HG03025 (cell line): ENCODE results near the gene KLHL13.
"Not testable (repeated sequence)": the region's sequence is repeated elsewhere in the genome, so short reads cannot be mapped to it uniquely, and the experiment has no call there.

Experiments used
- ATAC-seq: cut with Tn5 transposase; IDR thresholded peaks from one replicate; pipeline ENCODE4 v1.9.1; 2021; ENCODE audit warnings: mild to moderate bottlenecking, moderate library complexity; ENCODE audit not compliant: unreplicated experiment, low FRiP score

Gene KLHL13

GRCh38 chrX:118074196-118074595 is 42.4 kb downstream of the KLHL13 start:
- ATAC-seq: no peak

- no peak for ATAC-seq
Observed at GRCh38 chrX:118066867-118067515, 49.6 kb downstream of the KLHL13 start.

- peak; percentile 74 for ATAC-seq
Observed at GRCh38 chrX:118062817-118063615, 53.6 kb downstream of the KLHL13 start.

GRCh38 chrX:118062048-118062789 is 54.4 kb downstream of the KLHL13 start:
- peak; percentile 62 for ATAC-seq

- no peak for ATAC-seq
Observed at GRCh38 chrX:118058924-118059323, 57.7 kb downstream of the KLHL13 start.

GRCh38 chrX:118056870-118057269 is 59.7 kb downstream of the KLHL13 start:
- ATAC-seq: no peak

GRCh38 chrX:118049713-118050112 is 66.9 kb downstream of the KLHL13 start:
- no peak for ATAC-seq

- ATAC-seq: peak; percentile 64
Observed at GRCh38 chrX:118047446-118048186, 69.0 kb downstream of the KLHL13 start.

- no peak for ATAC-seq
Observed at GRCh38 chrX:118039591-118039990, 77.0 kb downstream of the KLHL13 start.

GRCh38 chrX:118038614-118039365 is 77.8 kb downstream of the KLHL13 start:
- no peak for ATAC-seq

- no peak for ATAC-seq
Observed at GRCh38 chrX:118026631-118027030, 90.0 kb downstream of the KLHL13 start.

GRCh38 chrX:118025226-118025625 is 91.4 kb downstream of the KLHL13 start:
- ATAC-seq: no peak

- ATAC-seq: no peak
Observed at GRCh38 chrX:118024482-118024881, 92.1 kb downstream of the KLHL13 start.

GRCh38 chrX:118022753-118023152 is 93.9 kb downstream of the KLHL13 start:
- no peak for ATAC-seq

- no peak for ATAC-seq
Observed at GRCh38 chrX:118016422-118016821, 100.2 kb downstream of the KLHL13 start.

GRCh38 chrX:118002417-118002816 is 114.2 kb downstream of the KLHL13 start:
- ATAC-seq: not testable (repeated sequence)

GRCh38 chrX:118000518-118000917 is 116.1 kb downstream of the KLHL13 start:
- ATAC-seq: no peak

GRCh38 chrX:117998171-117998570 is 118.4 kb downstream of the KLHL13 start:
- no peak for ATAC-seq

GRCh38 chrX:117996918-117997480 is 119.6 kb downstream of the KLHL13 start:
- ATAC-seq: no peak

- no peak for ATAC-seq
Observed at GRCh38 chrX:117996408-117996807, 120.2 kb downstream of the KLHL13 start.
